ENCODE data around the gene CEP152.

DNA sequence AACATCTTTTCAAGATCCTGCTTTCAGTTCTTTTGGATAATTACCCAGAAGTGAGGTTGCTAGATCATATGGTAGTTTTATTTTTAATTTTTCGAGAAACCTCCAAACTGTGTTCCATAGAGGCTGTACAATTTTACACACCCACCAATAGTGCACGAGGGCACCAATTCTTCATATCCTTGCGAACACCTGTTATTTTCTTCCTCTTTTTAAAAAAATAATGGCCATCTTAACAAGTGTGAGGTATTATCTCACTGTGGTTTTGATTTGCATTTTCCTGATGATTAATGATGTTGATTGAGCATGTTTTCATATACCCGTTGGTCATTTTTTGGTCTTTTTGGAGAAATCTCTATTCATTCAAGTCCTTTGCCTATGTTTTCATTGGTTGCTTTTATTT is 17.6 kb upstream of the CEP152 start:
- TF ChIP-seq, protein P1, sequence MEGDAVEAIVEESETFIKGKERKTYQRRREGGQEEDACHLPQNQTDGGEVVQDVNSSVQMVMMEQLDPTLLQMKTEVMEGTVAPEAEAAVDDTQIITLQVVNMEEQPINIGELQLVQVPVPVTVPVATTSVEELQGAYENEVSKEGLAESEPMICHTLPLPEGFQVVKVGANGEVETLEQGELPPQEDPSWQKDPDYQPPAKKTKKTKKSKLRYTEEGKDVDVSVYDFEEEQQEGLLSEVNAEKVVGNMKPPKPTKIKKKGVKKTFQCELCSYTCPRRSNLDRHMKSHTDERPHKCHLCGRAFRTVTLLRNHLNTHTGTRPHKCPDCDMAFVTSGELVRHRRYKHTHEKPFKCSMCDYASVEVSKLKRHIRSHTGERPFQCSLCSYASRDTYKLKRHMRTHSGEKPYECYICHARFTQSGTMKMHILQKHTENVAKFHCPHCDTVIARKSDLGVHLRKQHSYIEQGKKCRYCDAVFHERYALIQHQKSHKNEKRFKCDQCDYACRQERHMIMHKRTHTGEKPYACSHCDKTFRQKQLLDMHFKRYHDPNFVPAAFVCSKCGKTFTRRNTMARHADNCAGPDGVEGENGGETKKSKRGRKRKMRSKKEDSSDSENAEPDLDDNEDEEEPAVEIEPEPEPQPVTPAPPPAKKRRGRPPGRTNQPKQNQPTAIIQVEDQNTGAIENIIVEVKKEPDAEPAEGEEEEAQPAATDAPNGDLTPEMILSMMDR (tag by site-specific recombination; IDR thresholded peaks at IDR 0.05): no peak
- TF ChIP-seq ZNF121 (tag by site-specific recombination; IDR thresholded peaks at IDR 0.05) (no peak), ZBTB17 (tag by site-specific recombination; IDR thresholded peaks at IDR 0.05) (no peak), ZNF404 (tag by site-specific recombination; IDR thresholded peaks at IDR 0.05) (no peak), RBAK (tag by site-specific recombination; IDR thresholded peaks at IDR 0.05) (no peak), ZBTB7A (tag by site-specific recombination; IDR thresholded peaks at IDR 0.05; ENCODE audit: low read depth) (no peak), ZEB2 (tag by site-specific recombination; IDR thresholded peaks at IDR 0.05) (no peak), ZNF223 (tag by site-specific recombination; IDR thresholded peaks at IDR 0.05) (no peak)
- TF ChIP-seq, protein P2, sequence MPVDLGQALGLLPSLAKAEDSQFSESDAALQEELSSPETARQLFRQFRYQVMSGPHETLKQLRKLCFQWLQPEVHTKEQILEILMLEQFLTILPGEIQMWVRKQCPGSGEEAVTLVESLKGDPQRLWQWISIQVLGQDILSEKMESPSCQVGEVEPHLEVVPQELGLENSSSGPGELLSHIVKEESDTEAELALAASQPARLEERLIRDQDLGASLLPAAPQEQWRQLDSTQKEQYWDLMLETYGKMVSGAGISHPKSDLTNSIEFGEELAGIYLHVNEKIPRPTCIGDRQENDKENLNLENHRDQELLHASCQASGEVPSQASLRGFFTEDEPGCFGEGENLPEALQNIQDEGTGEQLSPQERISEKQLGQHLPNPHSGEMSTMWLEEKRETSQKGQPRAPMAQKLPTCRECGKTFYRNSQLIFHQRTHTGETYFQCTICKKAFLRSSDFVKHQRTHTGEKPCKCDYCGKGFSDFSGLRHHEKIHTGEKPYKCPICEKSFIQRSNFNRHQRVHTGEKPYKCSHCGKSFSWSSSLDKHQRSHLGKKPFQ (tag by site-specific recombination; IDR thresholded peaks at IDR 0.05): no peak
- TF ChIP-seq, protein P3, sequence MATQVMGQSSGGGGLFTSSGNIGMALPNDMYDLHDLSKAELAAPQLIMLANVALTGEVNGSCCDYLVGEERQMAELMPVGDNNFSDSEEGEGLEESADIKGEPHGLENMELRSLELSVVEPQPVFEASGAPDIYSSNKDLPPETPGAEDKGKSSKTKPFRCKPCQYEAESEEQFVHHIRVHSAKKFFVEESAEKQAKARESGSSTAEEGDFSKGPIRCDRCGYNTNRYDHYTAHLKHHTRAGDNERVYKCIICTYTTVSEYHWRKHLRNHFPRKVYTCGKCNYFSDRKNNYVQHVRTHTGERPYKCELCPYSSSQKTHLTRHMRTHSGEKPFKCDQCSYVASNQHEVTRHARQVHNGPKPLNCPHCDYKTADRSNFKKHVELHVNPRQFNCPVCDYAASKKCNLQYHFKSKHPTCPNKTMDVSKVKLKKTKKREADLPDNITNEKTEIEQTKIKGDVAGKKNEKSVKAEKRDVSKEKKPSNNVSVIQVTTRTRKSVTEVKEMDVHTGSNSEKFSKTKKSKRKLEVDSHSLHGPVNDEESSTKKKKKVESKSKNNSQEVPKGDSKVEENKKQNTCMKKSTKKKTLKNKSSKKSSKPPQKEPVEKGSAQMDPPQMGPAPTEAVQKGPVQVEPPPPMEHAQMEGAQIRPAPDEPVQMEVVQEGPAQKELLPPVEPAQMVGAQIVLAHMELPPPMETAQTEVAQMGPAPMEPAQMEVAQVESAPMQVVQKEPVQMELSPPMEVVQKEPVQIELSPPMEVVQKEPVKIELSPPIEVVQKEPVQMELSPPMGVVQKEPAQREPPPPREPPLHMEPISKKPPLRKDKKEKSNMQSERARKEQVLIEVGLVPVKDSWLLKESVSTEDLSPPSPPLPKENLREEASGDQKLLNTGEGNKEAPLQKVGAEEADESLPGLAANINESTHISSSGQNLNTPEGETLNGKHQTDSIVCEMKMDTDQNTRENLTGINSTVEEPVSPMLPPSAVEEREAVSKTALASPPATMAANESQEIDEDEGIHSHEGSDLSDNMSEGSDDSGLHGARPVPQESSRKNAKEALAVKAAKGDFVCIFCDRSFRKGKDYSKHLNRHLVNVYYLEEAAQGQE (tag by site-specific recombination; IDR thresholded peaks at IDR 0.05): no peak
- TF ChIP-seq, protein P4, sequence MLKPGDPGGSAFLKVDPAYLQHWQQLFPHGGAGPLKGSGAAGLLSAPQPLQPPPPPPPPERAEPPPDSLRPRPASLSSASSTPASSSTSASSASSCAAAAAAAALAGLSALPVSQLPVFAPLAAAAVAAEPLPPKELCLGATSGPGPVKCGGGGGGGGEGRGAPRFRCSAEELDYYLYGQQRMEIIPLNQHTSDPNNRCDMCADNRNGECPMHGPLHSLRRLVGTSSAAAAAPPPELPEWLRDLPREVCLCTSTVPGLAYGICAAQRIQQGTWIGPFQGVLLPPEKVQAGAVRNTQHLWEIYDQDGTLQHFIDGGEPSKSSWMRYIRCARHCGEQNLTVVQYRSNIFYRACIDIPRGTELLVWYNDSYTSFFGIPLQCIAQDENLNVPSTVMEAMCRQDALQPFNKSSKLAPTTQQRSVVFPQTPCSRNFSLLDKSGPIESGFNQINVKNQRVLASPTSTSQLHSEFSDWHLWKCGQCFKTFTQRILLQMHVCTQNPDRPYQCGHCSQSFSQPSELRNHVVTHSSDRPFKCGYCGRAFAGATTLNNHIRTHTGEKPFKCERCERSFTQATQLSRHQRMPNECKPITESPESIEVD (tag by site-specific recombination; IDR thresholded peaks at IDR 0.05): no peak

Data from HEK293 (cell line).